Activated naive CD8-positive, alpha-beta T cell treated with anti-CD3 and anti-CD28 coated beads, Interleukin-2, amount 10 ng/mL, durations not matched to agents 7 days and 5 days (primary cell): Measurements from ENCODE around the gene PCAT7. TPM values are rescaled to one million over a fixed set of nuclear protein-coding genes. Genes with fewer than 3 reads are reported as not detected.

Experiments used
- ATAC-seq: fragments of 150-1000 bp; cut with Tn5 transposase; one replicate; pipeline ENCODE4 v1.10.0; 2021; ENCODE audit warnings: low read depth, moderate library complexity
- POLR2A ChIA-PET: fragments of 350-600 bp; sonication (Branson Sonifier 250); formaldehyde crosslinking; loops from one replicate; lab custom pipeline; 2021; ENCODE audit warnings: antibody characterized with exemption; lab: Charles Lee
- DNase-seq: peaks from one replicate; pipeline ENCODE4 v3.0.0; 2021
- H3K27ac Mint-ChIP-seq: one replicate; pipeline ENCODE4 v1.8.0; 2022; ENCODE audit warnings: mild to moderate bottlenecking, mixed read lengths
- H3K27me3 Mint-ChIP-seq: one replicate; pipeline ENCODE4 v1.8.0; 2022; ENCODE audit warnings: mild to moderate bottlenecking, moderate library complexity, mixed read lengths
- H3K36me3 Mint-ChIP-seq: one replicate; pipeline ENCODE4 v1.8.0; 2021; ENCODE audit warnings: mild to moderate bottlenecking, mixed read lengths
- H3K4me1 Mint-ChIP-seq: one replicate; pipeline ENCODE4 v1.8.0; 2021; ENCODE audit warnings: mixed read lengths
- H3K4me3 Mint-ChIP-seq: one replicate; pipeline ENCODE4 v1.8.0; 2022; ENCODE audit warnings: mild to moderate bottlenecking, moderate library complexity, mixed read lengths
- H3K9me3 Mint-ChIP-seq: one replicate; pipeline ENCODE4 v1.8.0; 2021; ENCODE audit warnings: mixed read lengths
- total RNA-seq, 2 experiments: library from RNA; stranded (reverse); gene quantifications; one replicate each; pipeline ENCODE4 v1.2.3, GENCODE V29; 2021

PCAT7 gene
- total RNA-seq, 2 experiments from 2014 or later, result not detected

DNA sequence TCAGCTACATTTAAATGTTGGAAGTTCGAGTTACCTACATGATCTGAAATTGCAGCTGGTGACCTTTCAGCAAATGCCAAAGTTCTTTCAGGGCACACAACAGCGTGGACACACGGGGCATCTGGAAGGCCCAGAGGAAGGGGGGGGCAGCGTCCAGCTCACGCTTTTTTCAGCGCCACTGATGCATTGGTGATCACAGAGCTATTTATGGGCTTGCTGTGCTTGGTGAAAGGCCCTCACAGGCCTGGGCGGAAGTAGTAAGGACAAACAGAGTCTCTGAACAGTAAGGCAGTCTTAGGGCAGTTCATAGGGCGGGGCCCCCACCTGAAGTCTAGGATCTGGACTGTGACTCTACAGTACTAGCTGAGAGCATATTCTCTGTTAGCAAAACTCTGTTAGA lies 45.4 kb downstream of the PCAT7 start:
- no peak for DNase-seq
- Mint-ChIP-seq H3K4me3 (no peak overlapping the region), H3K27me3 (peaks cover 9% of the 10 kb centered on the region), H3K36me3 (no peaks in the 10 kb centered on the region), H3K4me1 (peaks cover 3% of the 10 kb centered on the region), H3K27ac (no peak overlapping the region), H3K9me3 (no peaks in the 10 kb centered on the region)
- POLR2A ChIA-PET, result no interaction called here
- ATAC-seq, result no peak

DNA sequence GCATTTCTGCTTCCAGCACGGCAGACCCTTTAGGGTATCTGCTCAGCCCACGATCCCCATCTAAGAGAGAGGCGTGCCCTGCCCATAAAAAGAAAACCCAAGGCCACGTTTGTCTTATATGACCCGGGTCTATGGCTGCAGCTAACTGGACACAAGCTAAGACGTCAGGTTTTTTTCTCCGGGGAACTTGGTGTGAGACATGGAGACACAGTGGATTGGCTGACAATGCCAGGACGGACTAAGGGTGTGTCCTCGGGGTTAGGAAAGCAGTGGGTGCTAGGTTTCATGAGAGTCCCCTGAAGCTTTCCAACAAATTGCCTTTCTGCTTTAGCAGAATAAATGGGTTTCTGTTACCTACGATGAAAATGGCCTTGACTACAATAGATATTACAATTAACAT lies 45.8 kb downstream of the PCAT7 start:
- POLR2A ChIA-PET, result no interaction called here
- Mint-ChIP-seq H3K36me3 (no peaks in the 10 kb centered on the region), H3K4me3 (no peak overlapping the region), H3K4me1 (peaks cover 3% of the 10 kb centered on the region), H3K27me3 (peaks cover 11% of the 10 kb centered on the region), H3K9me3 (no peaks in the 10 kb centered on the region), H3K27ac (no peak overlapping the region)
- DNase-seq (no peak), ATAC-seq (no peak)

DNA sequence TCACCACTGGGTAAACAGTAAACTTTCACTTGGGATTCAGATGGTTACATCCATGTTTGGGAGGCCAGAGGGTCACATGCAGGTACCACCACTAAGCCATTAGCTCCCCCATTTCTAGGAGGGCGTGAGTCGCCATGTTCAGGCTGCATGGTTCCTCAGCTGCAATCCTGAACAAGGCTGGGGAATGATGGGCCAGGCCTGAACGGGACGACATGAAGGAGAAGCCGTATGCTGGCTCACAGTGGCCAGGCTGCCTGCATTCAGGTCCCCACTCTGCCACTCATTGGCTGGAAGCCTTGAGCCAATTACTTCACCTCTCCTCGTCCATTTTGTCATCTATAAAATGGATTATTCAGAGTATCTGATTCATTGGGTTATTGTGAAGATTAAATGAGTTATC lies 47.8 kb downstream of the PCAT7 start:
- Mint-ChIP-seq H3K9me3 (no peaks in the 10 kb centered on the region), H3K36me3 (no peaks in the 10 kb centered on the region), H3K27ac (no peak overlapping the region), H3K27me3 (peaks cover 15% of the 10 kb centered on the region), H3K4me1 (peaks cover 3% of the 10 kb centered on the region), H3K4me3 (no peak overlapping the region)
- POLR2A ChIA-PET, result no interaction called here
- DNase-seq (no peak), ATAC-seq (no peak)

DNA sequence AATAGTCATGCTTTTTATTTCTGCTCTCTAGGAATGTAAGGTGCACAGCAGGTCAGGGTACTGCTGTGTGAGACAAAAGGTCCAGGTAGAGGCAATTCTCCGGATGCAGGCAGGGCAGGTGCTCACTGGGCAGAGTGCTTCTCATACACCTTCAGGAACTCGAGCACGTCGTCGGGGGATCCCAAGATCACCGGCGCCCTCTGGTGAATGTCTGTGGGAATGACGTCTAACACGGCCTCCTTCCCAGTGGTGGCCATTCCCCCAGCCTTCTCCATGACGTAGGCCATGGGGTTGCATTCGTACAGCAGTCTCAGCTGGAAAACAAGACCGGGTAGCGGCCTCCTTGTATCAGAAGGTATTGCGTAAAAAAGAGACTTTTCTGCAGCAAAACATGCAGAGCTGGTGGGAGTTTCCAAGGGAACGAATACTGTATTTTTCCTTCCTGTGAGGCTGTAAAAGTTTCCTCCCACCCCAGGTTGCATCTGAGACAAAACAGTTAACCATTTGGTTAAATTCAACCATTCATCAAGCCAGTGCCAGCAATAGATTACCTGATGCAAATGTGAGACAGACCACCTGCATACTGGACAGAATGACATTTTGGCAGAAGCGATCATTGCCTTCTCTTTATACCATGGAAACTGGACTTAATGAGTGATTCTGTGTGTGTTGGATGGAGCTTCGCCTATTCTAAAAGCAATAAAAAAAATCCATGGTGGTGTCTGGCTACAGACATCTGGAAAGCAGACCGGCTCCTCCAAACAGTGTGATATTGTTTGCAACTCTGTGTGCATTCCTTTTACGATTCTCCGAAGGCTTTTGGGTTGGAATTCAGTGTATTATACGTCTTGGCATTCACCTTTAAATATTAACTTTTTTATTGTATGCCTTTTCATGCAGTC lies 48.6 kb downstream of the PCAT7 start:
- POLR2A ChIA-PET, result no interaction called here
- DNase-seq (peak; percentile 71), ATAC-seq (peak; percentile 74)
- no peaks in the 10 kb centered on the region for H3K36me3 Mint-ChIP-seq
- no peak overlapping the region for H3K4me3 Mint-ChIP-seq
- peaks cover 3% of the 10 kb centered on the region for H3K4me1 Mint-ChIP-seq
- no peaks in the 10 kb centered on the region for H3K9me3 Mint-ChIP-seq
- H3K27me3 Mint-ChIP-seq, result peaks cover 18% of the 10 kb centered on the region
- H3K27ac Mint-ChIP-seq, result no peak overlapping the region

DNA sequence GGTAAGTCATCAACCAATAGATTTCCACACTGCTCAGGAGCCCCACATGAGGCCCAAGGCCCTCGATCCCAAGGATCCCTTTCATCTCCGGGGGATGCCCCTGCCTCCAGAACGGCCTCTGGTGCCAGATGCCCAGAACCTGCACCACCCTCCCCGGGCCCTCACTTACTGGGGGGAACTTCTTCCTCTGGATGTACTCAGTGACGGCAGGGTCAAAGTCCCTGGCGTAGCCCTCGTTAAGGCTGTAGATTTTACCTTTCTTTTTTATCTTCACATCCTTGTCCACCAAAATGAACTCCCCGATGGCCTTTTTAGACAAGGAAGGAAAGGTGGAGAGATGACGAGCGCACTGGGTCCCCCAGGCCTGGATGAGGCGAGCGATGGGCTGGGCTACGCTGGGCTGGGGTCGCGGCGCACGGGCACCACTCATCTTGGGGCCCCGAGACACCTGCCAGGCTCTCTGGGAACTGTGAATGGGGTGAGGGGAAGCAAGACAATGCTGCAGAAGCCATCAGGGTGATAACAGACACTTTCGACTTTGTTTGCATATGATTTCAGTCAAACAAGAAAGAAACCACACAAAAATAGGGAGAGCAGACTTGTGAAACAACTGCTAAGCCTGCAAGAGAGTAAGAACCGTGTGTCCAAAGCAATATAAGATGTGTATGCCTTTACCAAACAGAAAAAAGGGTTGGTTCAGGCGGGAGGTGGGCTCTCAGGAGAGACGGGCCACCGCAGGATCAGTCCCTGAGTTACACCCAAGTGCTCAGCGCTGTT lies 52.0 kb downstream of the PCAT7 start:
- Mint-ChIP-seq H3K27me3 (peaks cover 36% of the 10 kb centered on the region), H3K36me3 (no peaks in the 10 kb centered on the region)
- POLR2A ChIA-PET, result no interaction called here

DNA sequence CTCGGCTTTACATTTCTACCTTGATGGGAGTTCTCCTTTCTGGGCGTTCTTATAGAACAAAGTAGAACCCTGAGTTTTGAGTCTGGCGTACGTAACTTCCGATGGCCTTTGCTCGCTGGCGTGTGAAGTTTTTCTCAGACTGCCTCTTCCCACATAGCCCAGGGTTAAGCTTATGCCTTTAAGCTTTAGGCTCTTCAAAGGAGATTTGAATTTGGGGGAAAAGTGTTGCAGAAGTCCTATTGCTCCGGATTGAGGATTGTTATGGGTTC lies 52.5 kb downstream of the PCAT7 start:
- Mint-ChIP-seq H3K9me3 (no peaks in the 10 kb centered on the region), H3K27ac (no peak overlapping the region), H3K4me3 (no peak overlapping the region), H3K27me3 (peaks cover 36% of the 10 kb centered on the region), H3K36me3 (no peaks in the 10 kb centered on the region), H3K4me1 (peaks cover 11% of the 10 kb centered on the region)
- ATAC-seq, result no peak
- POLR2A ChIA-PET, result no interaction called here
- DNase-seq, result no peak

More for the DNA sequence above, 52.0 kb downstream of the PCAT7 start:
- Mint-ChIP-seq H3K27ac (no peak overlapping the region), H3K4me3 (no peak overlapping the region), H3K4me1 (peaks cover 7% of the 10 kb centered on the region), H3K9me3 (no peaks in the 10 kb centered on the region)
- DNase-seq (no peak), ATAC-seq (no peak)

DNA sequence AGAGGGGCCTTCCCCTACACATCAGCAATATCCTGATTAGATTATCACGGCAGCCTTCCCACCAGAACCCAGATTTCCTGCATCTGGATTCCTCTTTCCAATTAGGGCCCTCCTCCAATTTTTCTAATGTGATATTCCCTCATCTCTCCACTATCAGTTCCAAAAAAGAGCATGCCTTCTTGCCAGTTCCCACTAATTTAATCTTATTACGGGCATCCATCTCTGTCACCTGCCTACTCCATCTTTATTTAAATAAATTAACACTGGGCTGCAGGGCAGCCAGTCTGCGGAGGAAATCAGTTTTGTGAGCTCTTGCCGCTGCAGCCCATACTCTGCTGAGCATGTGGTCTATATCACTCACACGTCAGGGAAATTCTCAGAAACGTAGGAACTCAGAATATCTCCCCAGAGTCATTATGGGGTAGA lies 55.3 kb downstream of the PCAT7 start:
- Mint-ChIP-seq H3K9me3 (no peaks in the 10 kb centered on the region), H3K27me3 (peaks cover 34% of the 10 kb centered on the region), H3K4me3 (no peak overlapping the region), H3K36me3 (no peaks in the 10 kb centered on the region), H3K27ac (no peak overlapping the region), H3K4me1 (peaks cover 8% of the 10 kb centered on the region)
- POLR2A ChIA-PET, result no interaction called here
- DNase-seq, result no peak
- no peak for ATAC-seq

DNA sequence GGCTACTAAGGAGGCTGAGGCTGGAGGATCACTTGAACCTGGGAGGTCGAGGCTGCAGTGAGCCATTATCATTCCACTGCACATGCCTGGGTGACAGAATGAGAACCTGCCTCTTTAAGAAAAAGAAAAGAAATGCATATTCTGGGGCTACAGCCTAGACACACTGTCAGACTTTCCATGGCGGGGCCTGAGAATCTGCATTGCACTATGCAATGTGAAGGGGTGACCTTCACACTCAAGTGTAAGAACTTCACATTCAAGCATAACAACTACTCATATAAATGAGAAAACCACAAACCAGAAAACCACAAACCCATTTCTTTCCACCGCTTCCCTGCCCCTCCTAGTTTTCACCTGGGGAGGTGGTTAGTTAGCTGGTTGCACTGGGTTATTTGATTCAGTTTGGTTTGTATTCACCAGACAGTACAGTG lies 56.8 kb downstream of the PCAT7 start:
- peak; percentile 45 for ATAC-seq
- Mint-ChIP-seq H3K9me3 (no peaks in the 10 kb centered on the region), H3K27me3 (peaks cover 32% of the 10 kb centered on the region), H3K27ac (no peak overlapping the region), H3K4me1 (peaks cover 8% of the 10 kb centered on the region), H3K36me3 (no peaks in the 10 kb centered on the region), H3K4me3 (no peak overlapping the region)
- POLR2A ChIA-PET, result interaction anchor here (1.4 kb wide), 1 partner anchor 28 kb away, joined by 3 read pairs; no protein-coding TSS in a partner anchor
- DNase-seq, result no peak

DNA sequence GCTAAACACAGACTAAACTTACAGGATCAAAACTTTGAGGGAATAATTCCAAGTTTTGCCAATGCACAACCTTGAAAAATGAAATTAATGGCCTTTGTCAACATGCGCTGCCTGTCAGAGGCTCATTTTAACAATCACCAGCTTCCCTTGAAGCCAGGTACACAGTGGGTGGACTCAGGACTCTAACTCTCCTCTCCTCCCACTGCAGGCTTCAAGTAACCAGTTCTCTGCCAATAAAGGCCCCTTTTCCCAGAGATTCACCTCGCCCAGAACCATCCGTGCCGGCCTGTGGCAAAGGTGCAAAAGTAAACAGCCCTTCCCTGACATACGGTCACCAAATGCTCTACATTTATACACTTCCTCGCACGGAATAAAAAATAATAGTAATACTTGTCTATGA lies 57.2 kb downstream of the PCAT7 start:
- H3K36me3 Mint-ChIP-seq, result no peaks in the 10 kb centered on the region

DNA sequence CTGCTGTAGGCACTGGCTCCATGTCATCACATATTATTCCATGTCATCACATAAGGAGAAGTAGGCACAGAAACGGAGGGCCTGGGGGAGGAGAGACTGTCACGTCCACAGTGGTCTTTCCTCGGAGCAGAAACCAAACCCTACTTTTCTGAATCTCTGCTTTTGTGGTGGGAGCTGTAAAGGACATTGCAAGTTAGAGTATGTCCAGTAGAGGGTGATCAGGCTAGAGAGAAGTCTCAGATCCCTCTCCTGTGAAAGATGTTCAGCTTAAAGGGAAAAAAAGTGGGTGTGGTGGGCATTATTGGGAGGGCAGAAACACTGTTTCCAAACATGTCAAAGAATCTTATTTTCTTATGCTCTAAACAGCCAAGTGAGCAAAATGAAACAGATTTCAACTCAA lies 58.1 kb downstream of the PCAT7 start:
- H3K4me3 Mint-ChIP-seq, result no peak overlapping the region
- H3K9me3 Mint-ChIP-seq, result no peaks in the 10 kb centered on the region
- H3K4me1 Mint-ChIP-seq, result peaks cover 8% of the 10 kb centered on the region
- ATAC-seq (no peak), DNase-seq (no peak)
- no peaks in the 10 kb centered on the region for H3K36me3 Mint-ChIP-seq
- no peak overlapping the region for H3K27ac Mint-ChIP-seq
- peaks cover 36% of the 10 kb centered on the region for H3K27me3 Mint-ChIP-seq
- POLR2A ChIA-PET, result interaction anchor here (1.4 kb wide), 1 partner anchor 27 kb away, joined by 3 read pairs; no protein-coding TSS in a partner anchor

More for the DNA sequence above, 57.2 kb downstream of the PCAT7 start:
- ATAC-seq (no peak), DNase-seq (no peak)
- no peaks in the 10 kb centered on the region for H3K9me3 Mint-ChIP-seq
- no peak overlapping the region for H3K4me3 Mint-ChIP-seq
- H3K27me3 Mint-ChIP-seq, result peaks cover 35% of the 10 kb centered on the region
- POLR2A ChIA-PET, result interaction anchor here (1.4 kb wide), 1 partner anchor 28 kb away, joined by 3 read pairs; no protein-coding TSS in a partner anchor
- peaks cover 8% of the 10 kb centered on the region for H3K4me1 Mint-ChIP-seq
- H3K27ac Mint-ChIP-seq, result no peak overlapping the region

DNA sequence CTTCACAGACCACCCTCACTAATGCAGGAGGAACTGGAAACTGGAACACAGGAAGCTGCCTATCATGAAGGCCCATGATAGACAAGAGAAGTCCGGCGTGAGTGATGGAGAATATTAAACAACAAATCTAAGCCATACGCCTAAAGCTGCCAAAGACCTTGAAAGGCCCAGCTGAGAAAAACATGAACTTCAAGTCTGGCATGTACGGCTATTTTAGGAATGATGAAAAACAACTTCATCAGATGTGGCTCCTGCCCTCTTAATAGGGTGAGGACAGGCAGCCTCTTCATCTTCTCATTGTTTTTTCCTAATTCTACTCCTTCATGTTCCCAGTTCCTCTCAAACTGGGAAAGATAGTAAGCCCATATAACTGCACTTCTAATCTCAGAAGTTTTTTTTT lies 64.1 kb downstream of the PCAT7 start:
- DNase-seq, result no peak
- H3K4me1 Mint-ChIP-seq, result peaks cover 5% of the 10 kb centered on the region
- no peaks in the 10 kb centered on the region for H3K36me3 Mint-ChIP-seq
- no peak overlapping the region for H3K4me3 Mint-ChIP-seq
- peaks cover 24% of the 10 kb centered on the region for H3K27me3 Mint-ChIP-seq
- POLR2A ChIA-PET, result interaction anchor here (0.7 kb wide), 1 partner anchor 889 kb away, joined by 6 read pairs; no protein-coding TSS in a partner anchor
- no peaks in the 10 kb centered on the region for H3K9me3 Mint-ChIP-seq
- no peak overlapping the region for H3K27ac Mint-ChIP-seq
- ATAC-seq, result no peak
